ENCODE measurements around the gene IL2RG. TPM values are rescaled to one million over a fixed set of nuclear protein-coding genes. Genes with fewer than 3 reads are reported as not detected.

IL2RG gene
- total RNA-seq, result not detected in 2 replicates

GRCh38 chrX:71111141-71111843 is at the start of gene IL2RG:
Gene IL2RG, minus strand, starts transcription at chrX:71111577. Its CDS starts 38 bp downstream, at chrX:71111539.

DNA sequence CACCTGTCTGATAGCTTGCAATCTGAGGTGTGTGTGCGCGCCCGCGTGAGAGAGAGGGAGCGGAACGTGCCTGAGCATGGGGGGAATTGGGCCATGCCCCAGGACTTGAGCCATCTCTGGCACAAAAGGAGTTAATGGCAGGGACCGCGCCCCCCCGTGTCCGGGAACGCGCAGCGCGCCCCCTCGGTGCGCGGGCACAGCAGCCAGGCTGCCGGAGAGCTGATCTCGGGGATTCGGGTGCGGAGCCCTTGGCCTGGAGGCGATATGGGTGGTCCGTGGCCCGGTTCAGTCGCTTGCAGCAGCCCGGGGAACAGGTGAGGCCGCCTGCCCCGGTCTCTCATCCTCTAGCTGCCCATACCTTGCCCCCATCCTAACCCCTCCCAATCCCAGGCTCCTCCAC is 33.3 kb upstream of the IL2RG start, which contains the start of gene NLGN3:
Gene NLGN3, plus strand, starts transcription at position 191 of the 400 bp plus-strand sequence. CDS start 2,909 bp downstream, outside the sequence.

DNA sequence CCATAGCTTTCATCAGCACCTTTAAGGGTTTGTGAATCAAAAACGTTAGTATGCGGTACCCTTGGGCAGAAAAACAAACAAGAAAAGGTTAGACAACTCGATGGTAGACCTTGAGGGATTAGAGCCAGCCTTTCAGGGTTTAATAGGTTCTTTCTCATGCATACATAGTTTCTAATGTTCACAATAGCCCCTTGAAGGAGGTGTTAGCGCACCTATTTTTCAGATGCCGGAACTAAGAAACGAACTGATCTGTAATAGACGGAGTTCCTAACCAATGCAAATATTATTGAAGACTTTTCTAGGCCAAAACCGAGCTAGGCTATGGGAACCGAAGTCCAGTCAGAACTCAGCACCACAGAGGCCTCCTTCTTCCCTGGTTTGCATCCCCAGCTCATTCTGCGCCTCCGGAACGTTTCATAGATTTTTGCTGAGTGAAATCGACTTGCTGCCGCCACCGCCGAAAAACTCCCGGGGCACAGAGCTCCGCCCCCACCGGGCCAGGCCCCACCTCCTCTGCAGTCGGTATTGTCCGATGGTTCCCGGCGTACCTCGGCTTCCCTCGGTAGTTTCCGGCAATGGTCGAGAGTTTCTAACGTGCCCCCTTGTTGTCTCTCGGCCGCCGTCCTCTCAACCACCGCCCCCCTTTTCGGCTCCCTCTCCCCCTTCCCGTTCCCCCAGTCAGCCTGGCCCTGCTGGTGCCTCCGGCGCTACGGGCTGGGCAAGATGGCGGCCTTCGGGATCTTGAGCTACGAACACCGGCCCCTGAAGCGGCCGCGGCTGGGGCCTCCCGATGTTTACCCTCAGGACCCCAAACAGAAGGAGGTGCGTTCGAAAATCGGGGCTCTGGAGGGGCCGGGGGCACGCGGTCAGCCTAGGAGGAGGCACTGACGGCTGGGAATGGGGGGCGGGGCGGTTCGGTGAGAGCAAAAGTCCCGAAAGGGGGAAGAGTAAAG is 6.9 kb upstream of the IL2RG start, which contains the start of gene MED12:
Gene MED12, plus strand, starts transcription at position 565 of the 953 bp plus-strand sequence. Its CDS starts 159 bp downstream, at position 724.

GRCh38 chrX:71106427-71106826 is 5.0 kb downstream of the IL2RG start, which contains the start of gene CXorf65:
Gene CXorf65, minus strand, starts transcription at chrX:71106740. Its CDS starts 184 bp downstream, at chrX:71106556.

DNA sequence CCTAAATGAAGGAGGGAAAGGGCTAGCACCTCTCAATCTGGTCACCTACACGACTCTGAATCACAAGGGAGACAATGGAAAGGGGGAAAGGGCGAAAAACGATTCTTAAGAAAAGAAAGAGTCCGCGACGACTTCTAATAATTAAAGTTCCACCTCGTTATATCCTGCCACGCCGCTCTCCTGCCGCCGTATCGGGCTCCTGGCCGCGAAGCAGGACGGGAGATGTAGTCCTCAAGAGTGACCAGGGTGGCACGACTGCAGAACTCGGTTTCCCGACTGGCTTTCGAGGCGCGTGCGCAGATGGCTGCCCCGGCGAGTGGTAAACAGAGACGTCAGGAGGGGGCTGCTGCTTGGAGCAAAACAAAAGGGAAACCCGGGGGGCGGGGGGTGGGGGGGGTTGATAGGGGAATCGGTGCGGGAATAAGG is 15.8 kb downstream of the IL2RG start, which contains the start of gene FOXO4:
Gene FOXO4, plus strand, starts transcription at position 297 of the 426 bp plus-strand sequence. CDS start 678 bp downstream, outside the sequence.

GRCh38 chrX:71068044-71068918 is 43.1 kb downstream of the IL2RG start, which contains the start of gene SNX12:
Gene SNX12, minus strand, starts transcription at chrX:71068334. Its CDS starts 28 bp downstream, at chrX:71068306.

Other genes with a start within 250 kb of the IL2RG start
- gene TEX11, start 202.9 kb downstream of the IL2RG start, total RNA-seq, result not detected in 2 replicates
- gene SLC7A3, start 180.5 kb downstream of the IL2RG start, total RNA-seq, result not detected in 2 replicates
- gene SNX12, start 43.2 kb downstream of the IL2RG start, total RNA-seq, result 57.6 and 71.6 TPM in 2 replicates
- 3.6 and 4.9 TPM in 2 replicates for gene FOXO4, start 15.7 kb downstream of the IL2RG start, total RNA-seq
- not detected in 2 replicates for gene CXorf65, start 4.8 kb downstream of the IL2RG start, total RNA-seq
- gene MED12, start 7.0 kb upstream of the IL2RG start, total RNA-seq, result 8.7 and 20.7 TPM in 2 replicates
- not detected in 2 replicates for gene NLGN3, start 33.3 kb upstream of the IL2RG start, total RNA-seq
- not detected in 2 replicates for gene GJB1, start 111.6 kb upstream of the IL2RG start, total RNA-seq
- gene ZMYM3, start 142.6 kb upstream of the IL2RG start, total RNA-seq, result 7.5 and 9.2 TPM in 2 replicates
- gene NONO, start 172.1 kb upstream of the IL2RG start, total RNA-seq, result 273 and 280 TPM in 2 replicates
- gene ITGB1BP2, start 190.2 kb upstream of the IL2RG start, total RNA-seq, result 0.24 and 1.1 TPM in 2 replicates